GM03348 (cell line): ENCODE measurements around the gene MCF2.

ENCODE experiments used
- DNase-seq: peaks from one replicate; pipeline ENCODE4 v3.0.0; 2012; ENCODE audit warnings: low spot score

Gene MCF2

GRCh38 chrX:139585613-139586012 is 122.4 kb downstream of the MCF2 start:
- DNase-seq: no peak

DNA sequence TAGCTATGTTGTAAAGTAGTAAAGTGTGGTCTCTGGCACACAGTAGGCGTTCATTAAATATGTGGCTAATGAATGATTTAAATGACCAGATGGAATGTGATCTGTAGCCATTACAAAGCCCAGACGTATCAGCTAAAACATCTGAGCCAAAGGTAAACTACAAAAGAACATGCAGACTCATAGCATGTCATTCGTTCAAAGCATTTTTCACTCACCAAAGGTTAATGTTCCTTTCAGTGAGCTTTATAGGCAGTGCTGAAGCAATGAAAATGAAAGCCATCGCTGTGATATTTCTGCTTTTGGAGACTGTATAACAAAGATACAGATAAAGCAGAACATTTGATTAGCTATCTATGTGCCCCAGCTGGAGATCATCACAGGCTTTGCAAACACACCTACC is 126.9 kb downstream of the MCF2 start:
- DNase-seq: no peak

DNA sequence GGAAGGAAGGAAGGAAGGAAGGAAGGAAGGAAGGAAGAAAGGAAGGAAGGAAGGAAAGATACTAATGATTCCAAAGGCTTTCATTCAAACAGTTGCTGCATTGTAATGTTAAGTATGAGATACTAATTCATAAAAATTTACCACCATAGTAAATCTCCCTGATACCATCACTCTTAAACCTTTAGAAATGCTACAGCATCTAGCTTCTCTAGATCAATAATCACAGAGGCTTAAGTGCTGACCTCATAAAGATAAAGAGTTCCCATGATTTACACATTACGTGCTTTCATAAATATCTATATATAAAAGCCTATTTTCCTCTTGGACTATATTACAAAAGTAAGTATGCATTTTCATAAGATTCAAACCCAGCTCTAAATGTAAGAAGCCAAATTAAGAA is 141.0 kb downstream of the MCF2 start:
- DNase-seq: no peak

GRCh38 chrX:139563251-139563650 is 144.7 kb downstream of the MCF2 start:
- no peak for DNase-seq

DNA sequence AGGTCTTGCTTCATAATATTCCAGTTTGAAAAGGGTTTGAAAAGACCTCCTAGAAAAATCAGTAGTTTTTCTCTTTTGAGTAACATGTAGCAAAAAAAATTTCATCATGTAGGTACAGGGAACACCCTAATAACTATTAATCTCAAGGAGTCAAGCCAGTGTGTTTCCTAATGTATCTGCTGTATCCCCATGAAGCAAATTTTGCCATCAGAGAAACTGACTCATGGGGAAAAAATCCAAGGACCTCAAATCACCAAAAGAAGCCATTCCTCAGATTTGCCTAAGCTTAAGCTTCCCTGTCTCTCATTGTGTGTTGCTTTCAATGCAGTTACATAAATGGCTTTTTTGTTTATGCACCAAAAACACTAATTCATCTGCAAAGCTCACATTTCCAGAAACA is 147.7 kb downstream of the MCF2 start:
- DNase-seq: peak; percentile 18

DNA sequence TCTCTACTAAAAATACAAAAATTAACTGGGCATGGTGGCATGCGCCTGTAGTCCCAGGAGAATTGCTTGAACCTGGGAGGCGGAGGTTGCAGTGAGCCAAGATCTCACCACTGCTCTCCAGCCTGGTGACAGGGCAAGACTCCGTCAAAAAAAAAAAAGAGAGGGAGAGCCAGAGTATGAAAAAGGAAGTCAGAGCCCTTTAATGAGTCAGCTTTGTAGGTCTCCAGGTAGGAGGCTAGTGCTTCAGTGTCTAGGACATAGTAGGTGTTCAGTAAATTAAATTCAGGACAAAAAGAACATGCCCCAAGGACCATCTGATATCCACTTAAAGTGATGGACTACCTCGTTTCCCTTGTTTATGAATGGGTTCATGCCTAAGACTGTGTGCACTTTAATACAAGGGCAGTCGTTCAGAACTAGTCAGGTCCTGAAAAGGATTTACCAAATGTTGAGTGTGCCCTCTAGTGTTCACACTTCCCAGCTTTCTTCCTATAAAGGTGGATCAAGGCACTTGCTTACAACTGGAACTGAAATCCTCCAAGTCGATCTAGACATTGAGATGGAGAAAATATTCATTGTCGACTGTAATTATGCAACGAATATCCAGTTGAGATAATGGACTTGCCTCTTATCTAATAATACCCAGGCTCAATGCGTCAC is 148.5 kb downstream of the MCF2 start:
- peak; percentile 42 for DNase-seq

- no peak for DNase-seq
Observed at GRCh38 chrX:139554991-139555675, 152.8 kb downstream of the MCF2 start.

DNA sequence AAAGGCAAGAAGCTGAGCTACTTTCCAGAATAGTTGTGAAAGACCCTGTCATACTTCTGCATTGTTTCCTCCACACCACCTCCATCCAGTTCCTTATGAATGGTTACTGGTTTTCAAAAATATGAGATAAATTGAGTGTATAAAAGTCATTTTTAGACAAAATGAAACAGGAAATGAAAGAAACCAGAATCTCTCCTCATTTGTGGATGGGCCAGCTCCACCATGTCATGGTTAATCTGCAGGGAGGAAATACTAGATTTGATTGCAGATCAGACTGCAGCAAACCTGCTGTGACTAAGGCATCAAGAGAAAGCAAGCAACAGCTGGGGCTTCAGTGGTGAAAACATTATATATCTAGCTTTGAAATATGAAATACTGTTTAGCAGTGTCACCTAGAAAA is 153.6 kb downstream of the MCF2 start:
- DNase-seq: no peak

DNA sequence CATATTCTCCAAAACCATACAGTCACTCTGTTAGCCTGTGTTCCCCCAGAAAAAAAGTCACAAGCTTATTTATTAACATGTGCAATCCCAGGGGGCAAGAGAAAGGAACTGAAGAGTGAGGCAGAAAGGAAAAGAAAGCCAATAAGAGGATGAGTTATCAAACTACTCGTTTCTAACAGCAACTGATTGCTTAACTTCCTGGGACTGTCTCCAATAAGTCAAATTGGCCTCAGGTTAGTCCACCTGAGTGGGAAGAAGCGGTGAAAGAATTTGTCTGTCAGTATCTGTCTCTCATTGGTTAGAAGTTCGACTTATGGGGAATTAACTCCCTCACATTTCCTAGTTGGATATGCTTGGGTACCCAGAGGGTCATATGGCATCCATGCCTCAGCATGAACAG is 163.4 kb downstream of the MCF2 start:
- no peak for DNase-seq

GRCh38 chrX:139543920-139544319 is 164.0 kb downstream of the MCF2 start:
- no peak for DNase-seq

DNA sequence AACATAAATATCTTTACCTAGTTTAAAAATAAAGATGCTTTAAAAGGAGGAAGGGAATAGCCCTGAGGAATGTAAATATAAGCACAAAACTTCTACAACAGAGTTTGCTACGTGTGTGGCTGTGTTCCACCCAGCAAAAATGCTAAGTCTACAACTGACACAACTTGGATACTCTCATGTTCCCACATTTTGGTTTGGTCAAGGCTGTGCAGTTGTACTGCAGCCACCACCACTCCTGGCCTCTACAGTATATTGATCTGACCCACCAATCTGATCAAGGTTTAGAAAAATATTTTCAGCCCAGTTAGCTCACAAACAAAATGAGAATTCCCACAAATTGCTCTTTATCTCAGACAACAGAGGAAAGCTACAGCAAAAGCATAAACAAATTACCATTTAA is 165.3 kb downstream of the MCF2 start:
- no peak for DNase-seq

DNA sequence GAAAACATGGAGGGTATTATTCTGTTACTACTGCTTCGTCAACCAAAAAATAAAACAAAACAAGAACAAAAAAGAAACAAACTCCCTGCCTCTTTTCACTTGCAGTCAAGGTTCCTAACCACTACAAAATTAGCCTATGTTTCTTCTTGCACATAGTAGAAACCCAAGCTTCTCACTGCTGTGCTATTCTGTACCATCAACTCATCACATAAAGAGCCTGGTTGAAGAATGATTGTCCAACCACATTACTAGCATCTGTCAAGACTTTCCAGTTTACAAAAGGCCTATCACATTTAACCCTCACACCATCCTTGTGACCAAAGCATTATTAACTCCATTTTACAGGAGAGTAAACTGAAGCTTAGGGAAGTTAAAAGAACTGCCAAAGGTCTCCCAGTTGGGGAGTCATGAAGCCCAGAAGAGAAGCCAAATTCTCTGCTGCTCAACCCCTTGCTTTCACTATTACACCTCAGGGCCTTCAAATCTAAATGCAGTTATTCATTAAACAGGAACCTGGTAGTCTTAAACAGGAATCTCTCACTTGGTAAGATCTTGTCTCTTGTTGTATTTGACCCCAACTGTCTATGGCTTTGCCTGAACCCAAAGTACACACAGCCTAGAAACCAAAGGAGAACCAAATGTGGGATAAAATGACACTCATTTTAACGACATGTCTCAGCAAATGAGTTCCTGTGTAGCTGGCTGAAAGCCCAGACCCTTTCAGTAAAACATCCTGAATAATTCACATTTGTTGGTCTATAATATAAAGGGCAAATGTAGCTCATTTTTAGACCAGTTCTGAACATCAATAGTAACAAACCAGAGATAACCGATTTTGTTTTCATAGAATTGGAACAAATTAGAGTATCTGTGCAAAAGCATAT is 168.8 kb downstream of the MCF2 start:
- DNase-seq: no peak

DNA sequence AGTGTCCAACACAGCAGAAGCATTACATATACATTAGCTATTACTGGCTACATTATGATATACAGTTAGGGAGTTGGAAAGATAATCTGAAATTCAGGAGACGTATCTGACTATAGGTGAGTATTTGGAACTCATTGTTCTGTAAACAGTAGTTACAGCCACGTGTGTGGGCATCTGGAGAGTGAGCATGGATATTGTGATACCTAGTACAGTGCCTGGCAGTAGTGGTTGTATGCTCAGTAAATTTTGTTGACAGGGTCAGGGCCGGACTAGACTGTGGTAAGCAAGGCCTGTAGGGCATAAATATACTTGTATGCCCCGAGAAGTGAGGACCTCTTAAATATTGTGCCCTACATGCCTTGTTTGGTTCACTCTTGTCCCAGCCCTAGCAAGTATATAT is 174.5 kb downstream of the MCF2 start:
- DNase-seq: no peak

- DNase-seq: no peak
Observed at GRCh38 chrX:139532834-139533233, 175.1 kb downstream of the MCF2 start.
